Astrocyte of the cerebellum (primary cell): Measurements from ENCODE around the gene HNRNPA2B1.
A peak's percentile ranks its signal among the peaks of the same experiment; 100 is the strongest.

Experiments used
- DNase-seq: peaks from one replicate; pipeline ENCODE4 v3.0.0-alpha.2; 2011; ENCODE audit warnings: low read depth
- H3K4me3 ChIP-seq: 2 replicates; pipeline ENCODE4 v1.5.1; 2011; ENCODE audit warnings: mild to moderate bottlenecking, low read depth, low read length, moderate library complexity
- in situ Hi-C: cut with HindIII; loops from 2 replicates; pipeline ENCODE4 v1.10.0; 2017; ENCODE audit warnings: low sequenced_read_pairs
- TF ChIP-seq, protein P1 (sequence below): IDR thresholded peaks from 2 replicates; pipeline ENCODE4 v1.5.1; 2012; ENCODE audit warnings: low read length, low read depth, moderate library complexity, mild to moderate bottlenecking; ENCODE audit errors: missing control alignments

The HNRNPA2B1 gene

DNA sequence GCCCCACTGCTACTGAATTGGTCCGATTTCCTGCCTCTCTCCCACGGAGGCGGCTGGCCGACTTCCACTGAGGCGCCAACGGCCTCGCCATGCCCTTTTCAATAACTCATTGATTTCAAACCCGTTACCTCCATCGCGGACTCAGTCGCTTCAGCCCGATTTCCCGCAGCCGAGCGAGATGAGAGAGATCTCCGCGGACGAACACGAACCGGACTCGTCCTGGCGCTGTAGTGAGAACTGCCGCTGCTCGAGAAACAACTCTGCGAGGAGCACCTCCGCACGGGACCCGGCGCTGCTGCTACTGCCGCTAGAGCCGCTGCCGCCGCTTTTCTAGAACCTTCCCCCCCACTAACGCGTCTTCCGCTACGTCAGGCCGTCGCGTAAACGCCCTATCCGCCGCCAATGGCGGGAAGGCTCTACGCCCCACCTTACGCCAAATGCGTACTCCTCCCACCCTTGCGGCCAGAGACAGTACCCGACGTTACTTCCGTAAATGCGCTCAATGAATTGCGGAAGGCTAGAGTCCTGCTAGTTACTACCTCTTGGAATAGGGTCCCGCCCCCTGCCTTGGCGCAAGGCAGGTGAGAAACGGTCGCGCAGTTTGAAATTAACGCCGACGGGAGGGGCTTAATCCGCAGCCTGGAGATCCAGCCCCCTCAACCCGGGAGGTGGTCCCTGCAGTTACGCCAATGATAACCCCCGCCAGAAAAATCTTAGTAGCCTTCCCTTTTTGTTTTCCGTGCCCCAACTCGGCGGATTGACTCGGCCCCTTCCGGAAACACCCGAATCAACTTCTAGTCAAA is at the start of gene HNRNPA2B1:
Gene HNRNPA2B1 (minus strand): TSS at position 303 of the 803 bp plus-strand sequence. CDS start 169 bp downstream, at position 134.
- in situ Hi-C loops = no loop called here
- peak; percentile 97 for DNase-seq
- H3K4me3 ChIP-seq = peak within 1 kb of the TSS; percentile 100
- TF ChIP-seq, protein P1, sequence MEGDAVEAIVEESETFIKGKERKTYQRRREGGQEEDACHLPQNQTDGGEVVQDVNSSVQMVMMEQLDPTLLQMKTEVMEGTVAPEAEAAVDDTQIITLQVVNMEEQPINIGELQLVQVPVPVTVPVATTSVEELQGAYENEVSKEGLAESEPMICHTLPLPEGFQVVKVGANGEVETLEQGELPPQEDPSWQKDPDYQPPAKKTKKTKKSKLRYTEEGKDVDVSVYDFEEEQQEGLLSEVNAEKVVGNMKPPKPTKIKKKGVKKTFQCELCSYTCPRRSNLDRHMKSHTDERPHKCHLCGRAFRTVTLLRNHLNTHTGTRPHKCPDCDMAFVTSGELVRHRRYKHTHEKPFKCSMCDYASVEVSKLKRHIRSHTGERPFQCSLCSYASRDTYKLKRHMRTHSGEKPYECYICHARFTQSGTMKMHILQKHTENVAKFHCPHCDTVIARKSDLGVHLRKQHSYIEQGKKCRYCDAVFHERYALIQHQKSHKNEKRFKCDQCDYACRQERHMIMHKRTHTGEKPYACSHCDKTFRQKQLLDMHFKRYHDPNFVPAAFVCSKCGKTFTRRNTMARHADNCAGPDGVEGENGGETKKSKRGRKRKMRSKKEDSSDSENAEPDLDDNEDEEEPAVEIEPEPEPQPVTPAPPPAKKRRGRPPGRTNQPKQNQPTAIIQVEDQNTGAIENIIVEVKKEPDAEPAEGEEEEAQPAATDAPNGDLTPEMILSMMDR = no peak

DNA sequence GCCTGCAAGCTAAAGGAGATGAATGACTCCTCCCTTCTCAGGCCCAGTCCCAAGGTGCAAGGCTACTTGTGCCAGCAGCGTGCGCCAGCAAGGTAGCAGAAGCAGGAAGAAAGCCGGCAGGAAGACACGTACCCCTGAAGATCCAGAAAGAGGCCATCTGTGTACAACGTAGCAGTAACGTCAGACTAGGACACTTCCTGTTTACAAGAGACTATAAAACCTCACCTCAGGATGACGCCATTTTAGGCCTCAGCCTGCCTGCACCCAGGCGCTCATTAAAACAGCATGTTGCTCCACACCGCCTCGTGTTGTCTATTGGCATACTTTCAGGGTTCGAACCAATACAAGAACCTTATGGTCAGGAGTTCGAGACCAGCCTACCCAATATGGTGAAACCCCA is 49.7 kb upstream of the HNRNPA2B1 start:
- DNase-seq = no peak
- no peak overlapping the region for H3K4me3 ChIP-seq
- in situ Hi-C loops = no loop called here
- TF ChIP-seq, protein P1 = no peak

DNA sequence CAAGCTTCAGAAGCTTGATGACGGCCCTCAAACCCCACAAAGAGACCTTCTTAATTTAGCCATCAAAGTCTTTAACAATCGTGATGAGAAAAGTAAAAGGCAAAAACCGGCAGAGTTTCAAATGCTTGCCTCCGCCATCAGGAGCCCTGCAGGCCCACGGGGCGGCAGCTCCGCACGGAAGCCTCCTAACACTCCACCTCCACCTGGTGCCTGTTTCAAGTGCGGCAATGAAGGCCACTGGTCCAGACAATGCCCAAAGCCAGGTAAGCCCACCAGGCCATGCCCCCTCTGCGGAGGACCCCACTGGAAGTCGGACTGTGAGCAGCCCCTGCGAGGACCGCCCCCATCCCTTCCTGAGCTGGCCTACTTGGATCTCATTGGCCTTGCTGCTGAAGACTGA is 44.6 kb upstream of the HNRNPA2B1 start:
- TF ChIP-seq, protein P1 = no peak
- DNase-seq = no peak
- H3K4me3 ChIP-seq = no peak overlapping the region
- in situ Hi-C loops = no loop called here

DNA sequence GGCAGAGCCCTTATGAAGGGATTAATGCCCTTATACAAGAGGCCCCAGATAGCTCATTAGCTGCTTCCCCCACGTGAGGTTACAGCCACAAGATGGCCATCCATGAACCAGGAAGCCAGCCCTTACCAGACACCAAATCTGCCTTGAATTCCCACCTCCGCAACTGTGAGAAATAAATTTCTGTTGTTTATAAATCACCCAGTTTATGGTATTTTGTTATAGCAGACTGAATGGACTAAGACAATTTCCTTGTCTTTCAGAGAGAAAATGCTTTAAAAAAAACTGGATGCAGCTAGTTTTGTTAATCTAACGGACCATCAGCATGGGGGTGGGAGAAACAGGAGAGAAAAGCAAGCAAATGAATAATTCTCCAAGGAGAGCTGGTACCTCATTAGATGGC is 37.5 kb upstream of the HNRNPA2B1 start:
- DNase-seq = no peak
- in situ Hi-C loops = no loop called here
- H3K4me3 ChIP-seq = no peak overlapping the region
- TF ChIP-seq, protein P1 = no peak

DNA sequence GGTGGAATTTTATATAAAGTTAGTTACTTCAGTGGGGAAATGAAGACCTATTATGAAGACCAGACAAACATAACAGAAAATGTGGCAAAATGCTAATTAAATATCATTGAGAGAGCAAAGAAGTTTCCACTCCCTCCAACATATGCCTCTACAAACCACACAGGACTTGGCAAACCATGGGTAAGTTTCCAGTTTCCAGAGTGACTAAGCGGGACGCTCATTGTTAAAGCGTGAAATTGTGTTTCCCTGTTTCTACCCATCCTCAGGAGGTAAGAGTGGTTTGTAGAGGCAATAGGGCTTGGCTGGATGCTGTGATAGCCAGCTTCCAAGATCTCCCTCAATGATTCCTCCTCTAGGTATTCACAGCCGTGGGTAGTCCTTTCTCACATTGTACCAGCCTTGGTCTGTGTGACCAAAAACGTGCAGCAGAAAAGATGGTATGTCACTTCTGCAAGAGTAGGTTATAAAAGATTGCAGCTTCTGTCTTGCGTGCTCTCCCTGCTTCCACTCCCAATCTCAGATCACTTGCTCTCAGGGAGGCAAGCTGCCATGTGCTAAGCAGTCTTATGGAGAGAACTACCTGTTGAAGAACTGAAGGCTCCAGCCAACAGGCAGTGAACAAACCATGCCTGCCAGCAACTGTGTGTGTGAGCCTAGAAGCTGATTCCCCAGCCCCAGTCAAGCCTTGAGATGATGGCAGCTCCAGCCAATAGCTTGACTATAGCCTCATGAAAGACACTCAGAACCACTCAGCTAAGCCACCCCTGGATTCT is 36.7 kb upstream of the HNRNPA2B1 start:
- TF ChIP-seq, protein P1 = no peak
- DNase-seq = peak; percentile 22
- H3K4me3 ChIP-seq = no peak overlapping the region
- in situ Hi-C loops = no loop called here

DNA sequence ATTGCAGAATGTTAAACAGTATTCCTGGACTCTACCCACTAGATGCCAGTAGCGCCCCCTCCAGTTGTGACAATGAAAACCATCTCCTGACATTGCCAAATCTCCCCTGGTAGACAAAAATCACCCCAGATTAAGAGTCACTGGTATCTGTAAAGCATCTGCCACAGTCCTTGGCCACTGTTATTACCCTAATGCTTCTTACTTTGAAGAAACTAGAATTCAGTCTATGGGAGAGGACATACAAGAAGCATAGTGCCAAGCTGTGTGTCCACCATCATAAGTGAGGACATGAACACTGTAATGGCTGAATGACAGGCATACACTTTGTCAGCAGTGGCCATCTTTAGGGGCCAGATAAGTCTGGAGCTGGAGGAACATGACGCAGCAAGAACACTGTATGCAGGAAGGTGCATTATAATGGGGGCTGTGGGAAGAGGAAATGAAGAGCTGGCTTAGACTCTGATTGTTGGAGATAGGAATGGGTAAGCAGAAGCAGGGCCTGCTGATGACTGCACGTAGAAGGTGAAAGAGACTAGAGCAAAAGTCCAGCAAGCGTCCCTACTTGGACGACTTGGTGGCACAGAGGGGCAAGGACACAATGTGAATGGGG is 33.5 kb upstream of the HNRNPA2B1 start:
- H3K4me3 ChIP-seq = no peak overlapping the region
- in situ Hi-C loops = no loop called here
- DNase-seq = no peak
- TF ChIP-seq, protein P1 = no peak
